Astrocyte of the spinal cord (primary cell): Measurements from ENCODE around the gene NEURL2.

Experiments used
- DNase-seq: peaks from one replicate; pipeline ENCODE4 v3.0.0; 2011; ENCODE audit warnings: low read depth, low spot score
- H3K4me3 ChIP-seq: 2 replicates; pipeline ENCODE4 v1.5.1; 2011; ENCODE audit warnings: low read depth, mild to moderate bottlenecking, low read length, moderate library complexity
- CTCF ChIP-seq: IDR thresholded peaks from 2 replicates; pipeline ENCODE4 v1.5.1; 2012; ENCODE audit warnings: low read depth, mild to moderate bottlenecking, low read length, inconsistent platforms
- in situ Hi-C: cut with HindIII; loops from 2 replicates; pipeline ENCODE4 v1.10.0; 2017; ENCODE audit warnings: low sequenced_read_pairs

The NEURL2 gene

GRCh38 chr20:45919542-45920399 lies 28.8 kb upstream of the NEURL2 start:
- no peak for TF ChIP-seq CTCF
- in situ Hi-C loops: no loop called here
- H3K4me3 ChIP-seq: no peak overlapping the region
- peak; percentile 90 for DNase-seq

- DNase-seq: no peak
- no peak overlapping the region for H3K4me3 ChIP-seq
- in situ Hi-C loops: no loop called here
- TF ChIP-seq CTCF: no peak
These were observed 27.9 kb upstream of the NEURL2 start for GRCh38 chr20:45918779-45919537.

GRCh38 chr20:45918182-45918737 lies 27.3 kb upstream of the NEURL2 start:
- H3K4me3 ChIP-seq: no peak overlapping the region
- in situ Hi-C loops: no loop called here
- peak; percentile 46 for DNase-seq
- no peak for TF ChIP-seq CTCF

- no peak for DNase-seq
- in situ Hi-C loops: no loop called here
- TF ChIP-seq CTCF: no peak
- no peak overlapping the region for H3K4me3 ChIP-seq
These were observed 26.8 kb upstream of the NEURL2 start for GRCh38 chr20:45917790-45918141.

- in situ Hi-C loops: no loop called here
- H3K4me3 ChIP-seq: no peak overlapping the region
- TF ChIP-seq CTCF: no peak
- no peak for DNase-seq
These were observed 22.1 kb upstream of the NEURL2 start for GRCh38 chr20:45913116-45913515.

GRCh38 chr20:45912344-45912682 lies 21.3 kb upstream of the NEURL2 start:
- peak overlapping the region; percentile 56 for H3K4me3 ChIP-seq
- no peak for TF ChIP-seq CTCF
- DNase-seq: no peak
- in situ Hi-C loops: no loop called here
